Measurements from ENCODE around the gene CHTF18.
A peak's percentile ranks its signal among the peaks of the same experiment; 100 is the strongest.

Gene CHTF18

DNA sequence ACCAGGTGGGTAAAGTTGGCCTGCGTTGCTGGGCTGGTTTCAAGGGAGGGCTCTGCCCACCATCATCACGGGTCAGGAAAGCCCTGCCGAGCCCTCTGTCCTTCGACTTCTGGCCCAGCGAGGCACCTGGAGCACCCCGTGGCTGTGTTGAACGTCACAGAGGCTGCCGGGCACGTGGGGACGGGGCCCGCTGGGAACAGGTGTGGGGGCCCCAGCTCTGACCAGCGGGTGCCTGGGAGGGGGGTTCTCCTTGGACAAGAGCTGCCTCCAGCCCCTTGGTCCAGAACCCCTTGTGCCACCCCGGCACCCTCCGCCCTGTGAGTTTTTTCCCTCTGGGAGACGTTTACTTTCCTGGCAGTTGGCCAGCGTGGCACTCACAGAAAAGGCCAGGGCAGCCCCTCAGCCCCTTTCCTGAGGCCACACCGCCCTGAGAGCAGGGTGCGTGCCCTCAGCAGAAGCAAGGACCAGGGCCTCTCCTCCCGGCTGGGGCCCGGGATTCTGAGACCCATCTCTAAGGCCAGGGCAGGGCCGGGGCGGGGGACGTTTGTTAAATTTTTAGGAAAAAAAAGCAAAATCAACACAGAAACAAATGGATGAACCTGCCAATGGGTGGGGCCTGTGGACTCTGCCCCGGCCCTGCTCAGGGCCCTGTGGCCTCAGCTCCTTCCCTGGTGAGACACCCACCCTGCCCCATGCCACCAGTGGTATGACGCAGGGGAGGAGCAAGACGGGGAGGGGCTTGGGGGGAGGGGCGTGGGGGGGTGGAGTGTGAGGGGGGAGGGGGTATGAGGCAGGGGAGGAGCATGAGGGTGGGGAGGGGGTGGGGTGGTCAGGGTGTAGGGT, 43.4 kb downstream of the CHTF18 start:
- Histone ChIP-seq H3K27me3 (ENCODE audit: control insufficient read depth in 1 of 2, insufficient read depth in 1 of 2, low read length in 2 of 2) (peaks cover 0 to 44% of the 10 kb centered on the region in 2 experiments), H2AFZ (ENCODE audit: low read depth, low read length) (no peak overlapping the region), H3K9ac (ENCODE audit: low read length) (no peak overlapping the region), H3K79me1 (replicated peaks; ENCODE audit: low read length, poor library complexity, severe bottlenecking) (no peaks in the 10 kb centered on the region), H3K14ac (ENCODE audit: low read length in 2 of 2) (no peak overlapping the region), H3K4ac (ENCODE audit: low read depth in 1 of 2, low read length in 2 of 2) (no peak overlapping the region), H4K91ac (ENCODE audit: low read length) (no peak overlapping the region), H3K23ac (ENCODE audit: low read length in 2 of 2) (no peak overlapping the region), H2BK5ac (ENCODE audit: low read depth, low read length, poor library complexity, severe bottlenecking) (no peak overlapping the region), H2BK12ac (ENCODE audit: low read length in 2 of 2) (no peak overlapping the region), H2BK120ac (ENCODE audit: low read depth, low read length) (no peak overlapping the region), H3K18ac (ENCODE audit: low read depth in 1 of 2, low read length in 2 of 2) (no peak overlapping the region), H3K9me3 (ENCODE audit: control insufficient read depth, low read length) (peaks cover 22% of the 10 kb centered on the region), H2AK5ac (ENCODE audit: low read length, severe bottlenecking) (no peak overlapping the region), H3K4me3 (ENCODE audit: insufficient read depth in 1 of 2, low read depth in 1 of 2, low read length in 2 of 2) (no peak overlapping the region), H2BK15ac (ENCODE audit: low read depth, poor library complexity, severe bottlenecking) (no peak overlapping the region), H3K4me2 (ENCODE audit: low read length, poor library complexity, severe bottlenecking) (no peak overlapping the region), H4K8ac (ENCODE audit: low read length) (no peak overlapping the region), H3K27ac (ENCODE audit: low read length, poor library complexity, severe bottlenecking) (no peak overlapping the region), H3K4me1 (ENCODE audit: control insufficient read depth, insufficient read depth, low read depth, low read length) (no peaks in the 10 kb centered on the region), H3K36me3 (ENCODE audit: control insufficient read depth in 1 of 2, insufficient read depth in 2 of 2, low read depth in 1 of 2, low read length in 2 of 2) (no peaks in the 10 kb centered on the region)
- 84% methylated on average over 23 of the region's 27 CpGs for WGBS
- no peak for DNase-seq

DNA sequence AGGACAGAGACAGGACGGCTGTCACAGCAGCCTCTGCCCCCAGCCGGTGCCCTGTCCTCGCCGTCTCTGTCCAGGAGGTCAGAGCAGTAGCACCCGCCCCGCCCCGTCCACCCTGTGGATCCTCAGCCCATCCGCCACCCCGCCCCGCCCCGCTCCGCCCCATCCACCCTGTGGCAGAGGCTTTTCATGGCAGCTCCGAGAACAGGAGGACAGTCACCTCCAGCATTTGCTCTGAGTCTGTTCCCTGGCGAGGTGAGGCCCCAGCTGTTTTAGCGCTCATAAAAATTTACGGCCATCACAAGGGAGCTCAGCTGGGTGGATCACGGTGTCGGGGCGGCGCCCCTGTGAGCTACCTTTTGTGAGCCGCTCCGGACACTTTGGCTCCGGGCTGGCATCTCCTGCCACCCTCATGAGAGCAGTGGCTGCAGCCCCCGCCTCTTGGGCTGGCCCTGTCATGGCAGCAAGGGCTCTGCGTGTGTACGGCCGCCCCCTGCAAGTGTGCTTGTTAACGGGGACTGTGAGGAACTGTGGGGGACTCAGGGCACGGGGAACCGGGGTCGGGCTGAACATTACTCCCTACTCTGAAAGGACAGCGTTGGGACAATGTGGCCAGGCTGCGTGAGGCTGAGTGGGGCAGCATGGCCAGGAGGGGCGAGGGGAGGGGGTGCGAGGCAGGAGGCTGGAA, 44.4 kb downstream of the CHTF18 start:
- H3K79me1 ChIP-seq (replicated peaks; ENCODE audit: low read length, poor library complexity, severe bottlenecking): no peaks in the 10 kb centered on the region
- H3K4me2 ChIP-seq (ENCODE audit: low read length, poor library complexity, severe bottlenecking): no peak overlapping the region
- H3K18ac ChIP-seq (ENCODE audit: low read depth in 1 of 2, low read length in 2 of 2): no peak overlapping the region
- H2BK12ac ChIP-seq (ENCODE audit: low read length in 2 of 2): no peak overlapping the region
- H3K9me3 ChIP-seq (ENCODE audit: control insufficient read depth, low read length): peaks cover 24% of the 10 kb centered on the region
- no peak overlapping the region for H3K14ac ChIP-seq (ENCODE audit: low read length in 2 of 2)
- H2BK120ac ChIP-seq (ENCODE audit: low read depth, low read length): no peak overlapping the region
- no peak overlapping the region for H4K8ac ChIP-seq (ENCODE audit: low read length)
- WGBS: 84% methylated on average over 30 of the region's 35 CpGs
- H2BK5ac ChIP-seq (ENCODE audit: low read depth, low read length, poor library complexity, severe bottlenecking): no peak overlapping the region
- peak overlapping the region; percentile 12 for H4K91ac ChIP-seq (ENCODE audit: low read length)
- no peak overlapping the region for H2AK5ac ChIP-seq (ENCODE audit: low read length, severe bottlenecking)
- H2AFZ ChIP-seq (ENCODE audit: low read depth, low read length): no peak overlapping the region
- no peak overlapping the region for H3K9ac ChIP-seq (ENCODE audit: low read length)
- H3K4me1 ChIP-seq (ENCODE audit: control insufficient read depth, insufficient read depth, low read depth, low read length): no peaks in the 10 kb centered on the region
- no peak for DNase-seq
- no peak overlapping the region for H3K4me3 ChIP-seq (ENCODE audit: insufficient read depth in 1 of 2, low read depth in 1 of 2, low read length in 2 of 2)
- no peak overlapping the region for H3K4ac ChIP-seq (ENCODE audit: low read depth in 1 of 2, low read length in 2 of 2)
- no peak overlapping the region for H3K27ac ChIP-seq (ENCODE audit: low read length, poor library complexity, severe bottlenecking)
- peaks cover 0 to 35% of the 10 kb centered on the region in 2 experiments for H3K27me3 ChIP-seq (ENCODE audit: control insufficient read depth in 1 of 2, insufficient read depth in 1 of 2, low read length in 2 of 2)
- no peak overlapping the region for H2BK15ac ChIP-seq (ENCODE audit: low read depth, poor library complexity, severe bottlenecking)
- no peaks in the 10 kb centered on the region for H3K36me3 ChIP-seq (ENCODE audit: control insufficient read depth in 1 of 2, insufficient read depth in 2 of 2, low read depth in 1 of 2, low read length in 2 of 2)
- H3K23ac ChIP-seq (ENCODE audit: low read length in 2 of 2): no peak overlapping the region

DNA sequence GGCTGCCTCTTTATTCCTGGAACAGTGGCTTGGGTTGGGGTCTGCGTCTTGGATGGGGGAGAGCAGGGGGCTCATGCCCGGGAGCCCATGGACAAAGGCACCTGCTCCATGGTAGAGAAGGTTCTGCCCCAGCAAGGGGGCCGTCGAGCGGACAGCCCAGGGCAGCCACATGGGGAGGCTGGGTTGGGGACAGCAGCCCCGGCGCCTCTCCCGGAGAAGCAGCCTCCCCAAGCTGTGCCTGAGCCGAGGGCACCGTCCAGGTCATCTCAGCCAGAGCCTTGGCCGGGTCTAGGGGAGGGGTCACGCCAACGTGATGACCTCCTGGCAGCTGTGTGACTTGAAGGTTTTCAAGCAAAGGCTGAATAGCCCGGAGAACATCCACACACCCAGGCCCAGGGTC, 45.0 kb downstream of the CHTF18 start:
- no peak overlapping the region for H2BK5ac ChIP-seq (ENCODE audit: low read depth, low read length, poor library complexity, severe bottlenecking)
- H3K18ac ChIP-seq (ENCODE audit: low read depth in 1 of 2, low read length in 2 of 2): no peak overlapping the region
- H3K4me1 ChIP-seq (ENCODE audit: control insufficient read depth, insufficient read depth, low read depth, low read length): no peaks in the 10 kb centered on the region
- no peaks in the 10 kb centered on the region for H3K79me1 ChIP-seq (replicated peaks; ENCODE audit: low read length, poor library complexity, severe bottlenecking)
- H2BK12ac ChIP-seq (ENCODE audit: low read length in 2 of 2): no peak overlapping the region
- 84% methylated on average over 14 of the region's 14 CpGs for WGBS
- H3K4me2 ChIP-seq (ENCODE audit: low read length, poor library complexity, severe bottlenecking): no peak overlapping the region
- DNase-seq: no peak
- no peak overlapping the region for H2AK5ac ChIP-seq (ENCODE audit: low read length, severe bottlenecking)
- no peak overlapping the region for H3K9ac ChIP-seq (ENCODE audit: low read length)
- no peak overlapping the region for H3K14ac ChIP-seq (ENCODE audit: low read length in 2 of 2)
- no peak overlapping the region for H3K27ac ChIP-seq (ENCODE audit: low read length, poor library complexity, severe bottlenecking)
- peaks cover 0 to 29% of the 10 kb centered on the region in 2 experiments for H3K27me3 ChIP-seq (ENCODE audit: control insufficient read depth in 1 of 2, insufficient read depth in 1 of 2, low read length in 2 of 2)
- H3K23ac ChIP-seq (ENCODE audit: low read length in 2 of 2): no peak overlapping the region
- H3K4me3 ChIP-seq (ENCODE audit: insufficient read depth in 1 of 2, low read depth in 1 of 2, low read length in 2 of 2): no peak overlapping the region
- no peak overlapping the region for H2AFZ ChIP-seq (ENCODE audit: low read depth, low read length)
- no peak overlapping the region for H3K4ac ChIP-seq (ENCODE audit: low read depth in 1 of 2, low read length in 2 of 2)
- H3K9me3 ChIP-seq (ENCODE audit: control insufficient read depth, low read length): peaks cover 28% of the 10 kb centered on the region
- H2BK120ac ChIP-seq (ENCODE audit: low read depth, low read length): no peak overlapping the region
- H4K91ac ChIP-seq (ENCODE audit: low read length): no peak overlapping the region
- H2BK15ac ChIP-seq (ENCODE audit: low read depth, poor library complexity, severe bottlenecking): no peak overlapping the region
- H4K8ac ChIP-seq (ENCODE audit: low read length): no peak overlapping the region
- H3K36me3 ChIP-seq (ENCODE audit: control insufficient read depth in 1 of 2, insufficient read depth in 2 of 2, low read depth in 1 of 2, low read length in 2 of 2): no peaks in the 10 kb centered on the region

DNA sequence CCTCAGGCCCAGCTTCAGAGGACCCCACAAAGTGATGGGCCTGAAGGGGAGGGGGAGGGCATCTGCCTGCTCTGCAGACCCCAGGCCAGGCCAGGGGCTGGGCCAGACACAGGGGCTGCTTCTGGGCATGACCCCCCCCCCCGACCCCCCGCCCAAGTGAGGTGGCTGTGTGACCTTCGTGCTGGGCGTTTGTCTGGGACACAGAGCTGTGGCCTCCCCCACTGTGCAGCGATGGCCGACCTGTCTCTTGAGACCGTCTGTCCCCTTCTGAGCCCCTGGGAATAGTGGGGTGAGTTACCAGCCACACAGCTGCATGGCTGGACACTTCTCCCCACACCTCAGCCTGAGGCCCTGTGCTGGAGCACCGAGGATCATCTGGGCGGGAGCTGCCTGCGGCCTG, 47.0 kb downstream of the CHTF18 start:
- H2BK120ac ChIP-seq (ENCODE audit: low read depth, low read length): no peak overlapping the region
- no peaks in the 10 kb centered on the region for H3K36me3 ChIP-seq (ENCODE audit: control insufficient read depth in 1 of 2, insufficient read depth in 2 of 2, low read depth in 1 of 2, low read length in 2 of 2)

More for the DNA sequence above, 47.0 kb downstream of the CHTF18 start:
- H3K4me3 ChIP-seq (ENCODE audit: insufficient read depth in 1 of 2, low read depth in 1 of 2, low read length in 2 of 2): no peak overlapping the region
- no peak for DNase-seq
- no peak overlapping the region for H3K27ac ChIP-seq (ENCODE audit: low read length, poor library complexity, severe bottlenecking)
- no peak overlapping the region for H2AFZ ChIP-seq (ENCODE audit: low read depth, low read length)
- H3K14ac ChIP-seq (ENCODE audit: low read length in 2 of 2): no peak overlapping the region
- H2BK15ac ChIP-seq (ENCODE audit: low read depth, poor library complexity, severe bottlenecking): no peak overlapping the region
- no peak overlapping the region for H2BK5ac ChIP-seq (ENCODE audit: low read depth, low read length, poor library complexity, severe bottlenecking)
- H3K18ac ChIP-seq (ENCODE audit: low read depth in 1 of 2, low read length in 2 of 2): no peak overlapping the region
- H3K27me3 ChIP-seq (ENCODE audit: control insufficient read depth in 1 of 2, insufficient read depth in 1 of 2, low read length in 2 of 2): peaks cover 0 to 21% of the 10 kb centered on the region in 2 experiments
- no peak overlapping the region for H3K23ac ChIP-seq (ENCODE audit: low read length in 2 of 2)
- H2AK5ac ChIP-seq (ENCODE audit: low read length, severe bottlenecking): no peak overlapping the region
- no peak overlapping the region for H2BK12ac ChIP-seq (ENCODE audit: low read length in 2 of 2)
- no peak overlapping the region for H4K8ac ChIP-seq (ENCODE audit: low read length)
- H3K4ac ChIP-seq (ENCODE audit: low read depth in 1 of 2, low read length in 2 of 2): no peak overlapping the region
- H3K4me1 ChIP-seq (ENCODE audit: control insufficient read depth, insufficient read depth, low read depth, low read length): peaks cover 1% of the 10 kb centered on the region
- H3K9ac ChIP-seq (ENCODE audit: low read length): no peak overlapping the region
- peaks cover 28% of the 10 kb centered on the region for H3K9me3 ChIP-seq (ENCODE audit: control insufficient read depth, low read length)
- WGBS: 88% methylated on average over 10 of the region's 10 CpGs
- H4K91ac ChIP-seq (ENCODE audit: low read length): no peak overlapping the region
- no peak overlapping the region for H3K4me2 ChIP-seq (ENCODE audit: low read length, poor library complexity, severe bottlenecking)
- no peaks in the 10 kb centered on the region for H3K79me1 ChIP-seq (replicated peaks; ENCODE audit: low read length, poor library complexity, severe bottlenecking)
